Sigmoid colon (tissue), 7 donors: ENCODE measurements around the gene ENAH. TPM values are rescaled to one million over a fixed set of nuclear protein-coding genes. Genes with fewer than 3 reads are reported as not detected.

Experiments
- DNase-seq: peaks from one replicate; pipeline ENCODE4 v3.0.0-alpha.2; 2019
- H3K27ac ChIP-seq, 4 donors: fragments of 200-600 bp; sonication (generic); one replicate each; pipeline ENCODE4 v1.5.1; 2016 to 2019; ENCODE audit warnings: mild to moderate bottlenecking in 1 of 4
- H3K27me3 ChIP-seq, 3 donors: fragments of 200-600 bp; sonication (generic); one replicate each; pipeline ENCODE4 v1.5.1; 2019; ENCODE audit warnings: mild to moderate bottlenecking in 1 of 3
- H3K36me3 ChIP-seq, 4 donors: fragments of 200-600 bp; sonication (generic); one replicate each; pipeline ENCODE4 v1.5.1; 2016 to 2019
- H3K4me1 ChIP-seq, 4 donors: fragments of 200-600 bp; sonication (generic); one replicate each; pipeline ENCODE4 v1.5.1; 2017 to 2019
- H3K4me3 ChIP-seq, 4 donors: fragments of 200-600 bp; sonication (generic); one replicate each; pipeline ENCODE4 v1.5.1; 2017 to 2019; ENCODE audit warnings: mild to moderate bottlenecking in 2 of 4, moderate library complexity in 1 of 4
- H3K9me3 ChIP-seq, 4 donors: fragments of 200-600 bp in 3 of 4; sonication (generic) in 3 of 4; one replicate each; pipeline versions ENCODE4 v1.5.1 to v1.6.1; 2013 to 2019
- EP300 ChIP-seq, 4 donors: sonication (generic); formaldehyde crosslinking; IDR thresholded peaks; one replicate each; pipeline ENCODE4 v1.6.1; 2017; ENCODE audit warnings: antibody characterized with exemption in 4 of 4
- POLR2A ChIP-seq, 2 donors: fragments of 450-650 bp; IDR thresholded peaks; one replicate each; pipeline ENCODE4 v1.6.1; 2016; ENCODE audit warnings: antibody characterized with exemption in 2 of 2, mild to moderate bottlenecking in 2 of 2, moderate library complexity in 2 of 2
- POLR2AphosphoS5 ChIP-seq, 4 donors: sonication (generic); formaldehyde crosslinking; IDR thresholded peaks; one replicate each; pipeline ENCODE4 v1.6.1; 2017; ENCODE audit warnings: antibody characterized with exemption in 4 of 4
- WGBS, 2 donors: extraction: QIAGEN DNeasy Blood & Tissue Kit; methylation state at CpG; one replicate each; pipeline ENCODE4 v1.1.7; 2013; 5-methylcytosine and 5-hydroxymethylcytosine counted together
- intact Hi-C: fragments of 100-400 bp; cut with DNase I; formaldehyde crosslinking; loops from one replicate; pipeline ENCODE4 v1.15.1; 2023
- polyA plus RNA-seq, 3 donors: library from polyadenylated mRNA; stranded (reverse); fragments of 200-250 nt; gene quantifications; one replicate each; pipeline ENCODE4 v1.2.3, GENCODE V29; 2013
- total RNA-seq, 4 donors: library from RNA; depleted of rRNA; stranded (reverse); fragments of >200 nt; gene quantifications; one replicate each; pipeline ENCODE4 v1.1.0, GENCODE V29; 2016
- TF ChIP-seq, protein P1 (sequence below), 4 experiments: fragments of 450-650 bp in 3 of 4; fragments of 200-600 bp in 1 of 4; IDR thresholded peaks; one replicate each; pipeline ENCODE4 v1.5.1; 2016 to 2019; ENCODE audit warnings: antibody characterized with exemption in 4 of 4, mild to moderate bottlenecking in 3 of 4, moderate library complexity in 2 of 4
- donor health status: healthy with polysubstance abuse.
- donor health status: Bipolar disorder and iron deficiency.
- donor health status: healthy.

Gene ENAH
- total and polyA plus RNA-seq, 7 donors, result 9.6 to 197 (median 92.2) TPM

DNA sequence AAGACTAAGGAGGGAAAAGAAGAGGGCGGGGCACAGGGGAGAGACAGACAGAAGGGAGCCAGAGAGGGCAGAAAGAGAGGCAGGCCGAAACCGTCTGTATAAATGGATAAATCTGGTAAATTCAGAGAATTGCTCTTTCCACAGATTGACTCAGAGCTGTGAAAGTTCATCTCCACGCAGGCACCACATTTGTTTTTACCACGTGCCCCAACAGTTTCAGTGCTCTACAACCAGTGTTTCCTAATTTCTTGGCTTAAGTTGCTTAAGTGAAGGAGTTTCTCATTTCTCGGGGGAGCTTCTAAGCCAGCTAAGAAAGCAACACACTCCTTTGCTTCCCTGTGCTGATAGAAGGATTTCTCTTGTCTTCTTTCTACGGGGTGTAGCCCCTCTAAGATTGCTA lies 87.1 kb downstream of the ENAH start:
- peaks cover 0 to 29% (median 8%) of the 10 kb centered on the region in 4 donors for H3K4me1 ChIP-seq
- peak; percentile 67 for DNase-seq
- H3K9me3 ChIP-seq, result no peaks in the 10 kb centered on the region

DNA sequence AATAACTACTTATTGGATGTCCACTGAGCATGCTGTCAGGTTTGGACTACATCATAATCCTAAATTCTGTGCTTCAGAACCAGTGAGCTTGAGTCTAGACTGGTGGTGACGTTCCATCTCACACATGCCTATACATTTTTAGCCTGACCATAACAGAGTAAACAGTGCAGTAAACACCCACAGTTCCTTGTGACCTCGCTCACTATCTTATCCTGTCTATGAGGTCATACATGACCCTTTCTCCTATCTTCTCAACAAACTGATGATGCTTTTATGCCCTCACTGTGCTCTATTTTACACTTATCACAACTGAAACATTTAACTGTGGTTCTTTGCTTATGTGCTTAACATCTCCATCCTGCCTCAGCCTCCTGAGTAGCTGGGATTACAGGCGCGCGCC lies 91.2 kb downstream of the ENAH start:
- intact Hi-C loops, result no loop called here
- no peaks in the 10 kb centered on the region for H3K27me3 ChIP-seq
- H3K27ac ChIP-seq, result no peak overlapping the region
- WGBS, 2 donors, result 96 to 97% methylated on average over 5 of the region's 5 CpGs
- no peaks in the 10 kb centered on the region for H3K9me3 ChIP-seq
- H3K4me3 ChIP-seq, result no peak overlapping the region
- H3K4me1 ChIP-seq, result peaks cover 0 to under 1% (median 0%) of the 10 kb centered on the region in 4 donors
- TF ChIP-seq POLR2A (IDR thresholded peaks at IDR 0.05), result no peak
- TF ChIP-seq POLR2AphosphoS5 (IDR thresholded peaks at IDR 0.05), result no peak
- TF ChIP-seq, protein P1, sequence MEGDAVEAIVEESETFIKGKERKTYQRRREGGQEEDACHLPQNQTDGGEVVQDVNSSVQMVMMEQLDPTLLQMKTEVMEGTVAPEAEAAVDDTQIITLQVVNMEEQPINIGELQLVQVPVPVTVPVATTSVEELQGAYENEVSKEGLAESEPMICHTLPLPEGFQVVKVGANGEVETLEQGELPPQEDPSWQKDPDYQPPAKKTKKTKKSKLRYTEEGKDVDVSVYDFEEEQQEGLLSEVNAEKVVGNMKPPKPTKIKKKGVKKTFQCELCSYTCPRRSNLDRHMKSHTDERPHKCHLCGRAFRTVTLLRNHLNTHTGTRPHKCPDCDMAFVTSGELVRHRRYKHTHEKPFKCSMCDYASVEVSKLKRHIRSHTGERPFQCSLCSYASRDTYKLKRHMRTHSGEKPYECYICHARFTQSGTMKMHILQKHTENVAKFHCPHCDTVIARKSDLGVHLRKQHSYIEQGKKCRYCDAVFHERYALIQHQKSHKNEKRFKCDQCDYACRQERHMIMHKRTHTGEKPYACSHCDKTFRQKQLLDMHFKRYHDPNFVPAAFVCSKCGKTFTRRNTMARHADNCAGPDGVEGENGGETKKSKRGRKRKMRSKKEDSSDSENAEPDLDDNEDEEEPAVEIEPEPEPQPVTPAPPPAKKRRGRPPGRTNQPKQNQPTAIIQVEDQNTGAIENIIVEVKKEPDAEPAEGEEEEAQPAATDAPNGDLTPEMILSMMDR (IDR thresholded peaks at IDR 0.05), result no peak
- no peak for TF ChIP-seq EP300 (IDR thresholded peaks at IDR 0.05)
- peaks cover 0 to 16% (median 0%) of the 10 kb centered on the region in 4 donors for H3K36me3 ChIP-seq
- no peak for DNase-seq

More for the DNA sequence above, 87.1 kb downstream of the ENAH start:
- WGBS, 2 donors, result 81 to 88% methylated on average over 7 of the region's 7 CpGs
- Histone ChIP-seq H3K27ac (no peak overlapping the region), H3K36me3 (peaks cover 0 to 11% (median 0%) of the 10 kb centered on the region in 4 donors), H3K27me3 (no peaks in the 10 kb centered on the region), H3K4me3 (no peak overlapping the region)
- TF ChIP-seq EP300 (IDR thresholded peaks at IDR 0.05) (no peak), POLR2AphosphoS5 (IDR thresholded peaks at IDR 0.05) (no peak), POLR2A (IDR thresholded peaks at IDR 0.05) (no peak)
- TF ChIP-seq, protein P1 (IDR thresholded peaks at IDR 0.05), result no peak
- intact Hi-C loops, result no loop called here

DNA sequence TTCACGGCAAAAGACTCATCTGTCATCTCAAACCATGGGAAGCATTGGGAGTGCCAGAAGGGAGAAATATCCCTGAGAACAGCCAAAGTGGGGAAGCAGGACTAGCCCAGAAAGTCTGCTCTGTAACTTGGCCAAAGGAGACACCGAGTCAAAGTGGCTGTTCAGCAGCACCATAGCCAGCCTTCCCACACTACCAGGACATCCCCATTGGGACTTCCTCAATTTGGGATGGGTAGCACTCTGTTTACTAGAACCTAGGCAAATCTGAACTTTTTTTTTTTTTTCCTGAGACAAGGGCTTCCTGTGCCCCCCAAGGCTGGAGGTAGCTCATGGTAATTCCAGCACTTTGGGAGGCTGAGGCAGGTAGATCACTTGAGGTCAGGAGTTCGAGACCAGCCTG lies 93.0 kb downstream of the ENAH start:
- intact Hi-C loops, result loop anchor here (5.0 kb wide), 1 partner anchor 212 kb away; no protein-coding TSS in a partner anchor
- no peaks in the 10 kb centered on the region for H3K9me3 ChIP-seq
- TF ChIP-seq POLR2A (IDR thresholded peaks at IDR 0.05) (no peak), EP300 (IDR thresholded peaks at IDR 0.05) (no peak), POLR2AphosphoS5 (IDR thresholded peaks at IDR 0.05) (no peak)
- TF ChIP-seq, protein P1 (IDR thresholded peaks at IDR 0.05), result no peak
- H3K4me3 ChIP-seq, result no peak overlapping the region
- 91 to 98% methylated on average over 3 of the region's 3 CpGs for WGBS, 2 donors
- no peaks in the 10 kb centered on the region for H3K27me3 ChIP-seq
- no peak for DNase-seq
- H3K36me3 ChIP-seq, result peaks cover 0 to 10% (median 0%) of the 10 kb centered on the region in 4 donors
- no peak overlapping the region for H3K27ac ChIP-seq
- H3K4me1 ChIP-seq, result peaks cover 0 to 5% (median 0%) of the 10 kb centered on the region in 4 donors

DNA sequence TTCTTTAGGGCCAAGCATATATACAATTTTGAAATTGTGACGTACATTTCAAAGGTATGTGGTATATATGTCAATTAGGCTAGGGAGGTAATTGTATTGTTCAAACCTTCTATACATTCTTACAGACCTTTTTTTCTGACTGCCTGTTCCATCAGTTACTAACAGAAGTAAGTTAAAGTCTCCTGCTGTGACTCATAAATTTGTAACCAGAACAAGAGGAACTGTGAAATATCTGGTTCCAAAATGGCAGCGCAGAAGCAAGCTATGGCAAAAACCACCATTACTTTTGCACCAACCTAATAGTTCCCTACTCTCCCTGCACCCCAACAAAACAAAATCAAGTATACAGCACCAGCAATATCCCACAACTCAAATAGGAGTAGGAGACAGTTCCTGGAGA lies 93.6 kb downstream of the ENAH start:
- intact Hi-C loops, result loop anchor here (5.0 kb wide), 1 partner anchor 213 kb away; no protein-coding TSS in a partner anchor
- H3K36me3 ChIP-seq, result peaks cover 0 to 10% (median 0%) of the 10 kb centered on the region in 4 donors
- H3K27ac ChIP-seq, result no peak overlapping the region
- no peak for DNase-seq
- TF ChIP-seq, protein P1 (IDR thresholded peaks at IDR 0.05), result no peak
- no peak for TF ChIP-seq EP300 (IDR thresholded peaks at IDR 0.05)
- no peak for TF ChIP-seq POLR2A (IDR thresholded peaks at IDR 0.05)
- no peak for TF ChIP-seq POLR2AphosphoS5 (IDR thresholded peaks at IDR 0.05)
- no peaks in the 10 kb centered on the region for H3K9me3 ChIP-seq
- H3K4me3 ChIP-seq, result no peak overlapping the region
- 94 to 95% methylated on average over 2 of the region's 2 CpGs for WGBS, 2 donors
- H3K27me3 ChIP-seq, result no peaks in the 10 kb centered on the region
- H3K4me1 ChIP-seq, result peaks cover 0 to 10% (median 0%) of the 10 kb centered on the region in 4 donors

DNA sequence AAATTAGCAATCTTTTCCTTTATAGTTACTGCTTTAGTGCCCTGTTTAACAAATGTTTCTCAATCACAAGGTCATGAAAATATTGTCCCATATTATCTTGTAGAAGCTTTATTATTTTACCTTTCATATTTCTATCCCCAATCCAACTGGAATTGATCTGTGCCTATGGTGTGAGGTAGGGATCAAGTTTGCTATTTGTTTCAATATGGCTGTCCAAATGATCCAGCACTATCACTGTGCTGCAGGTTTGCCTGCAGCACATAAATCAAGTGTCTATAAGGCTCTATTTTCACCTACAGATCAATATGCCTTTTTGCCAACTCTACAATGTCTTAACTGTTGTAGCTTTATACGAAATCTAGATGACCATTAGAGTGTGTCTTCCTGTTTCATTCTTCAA lies 96.2 kb downstream of the ENAH start:
- no peak for DNase-seq
- Histone ChIP-seq H3K4me1 (peaks cover 0 to 14% (median under 1%) of the 10 kb centered on the region in 4 donors), H3K27me3 (no peaks in the 10 kb centered on the region), H3K4me3 (no peak overlapping the region), H3K27ac (no peak overlapping the region), H3K9me3 (no peaks in the 10 kb centered on the region), H3K36me3 (peaks cover 0 to 10% (median 0%) of the 10 kb centered on the region in 4 donors)
- WGBS, 2 donors, result 86 to 99% methylated on average over 1 of the region's 1 CpG
- intact Hi-C loops, result loop anchor here (5.0 kb wide), 1 partner anchor 216 kb away; no protein-coding TSS in a partner anchor
- TF ChIP-seq, protein P1 (IDR thresholded peaks at IDR 0.05), result no peak
- no peak for TF ChIP-seq EP300 (IDR thresholded peaks at IDR 0.05)
